Heart right ventricle (tissue), 16 donors: ENCODE measurements around the gene EFNA4. TPM values are rescaled to one million over a fixed set of nuclear protein-coding genes. Genes with fewer than 3 reads are reported as not detected.

Experiments used
- ATAC-seq, 8 donors: fragments of 200-7000 bp; cut with Tn5 transposase; one replicate each; pipeline ENCODE4 v1.9.1; 2020; ENCODE audit warnings: mild to moderate bottlenecking in 8 of 8, moderate library complexity in 8 of 8, moderate number of reproducible peaks in 1 of 8
- DNase-seq, 2 donors: peaks; one replicate each; pipeline ENCODE4 v3.0.0-alpha.2; 2020
- H3K27ac ChIP-seq, 10 donors: fragments of 200-600 bp; sonication (generic) in 2 of 10; one replicate each; pipeline versions ENCODE4 v1.5.0 to v1.8.0; 2020 to 2022; ENCODE audit warnings: mild to moderate bottlenecking in 3 of 10
- H3K27me3 ChIP-seq, 7 donors: fragments of 200-600 bp; one replicate each; pipeline ENCODE4 v1.8.0; 2021 to 2022; ENCODE audit warnings: mild to moderate bottlenecking in 2 of 7
- H3K36me3 ChIP-seq, 9 donors: fragments of 200-600 bp; sonication (generic) in 1 of 9; one replicate each; pipeline versions ENCODE4 v1.5.0 to v1.8.0; 2020 to 2022; ENCODE audit warnings: mild to moderate bottlenecking in 2 of 9
- H3K4me1 ChIP-seq, 9 donors: fragments of 200-600 bp; sonication (generic) in 1 of 9; one replicate each; pipeline versions ENCODE4 v1.5.0 to v1.8.0; 2020 to 2022; ENCODE audit warnings: mild to moderate bottlenecking in 4 of 9
- H3K4me3 ChIP-seq, 10 donors: fragments of 200-600 bp; sonication (generic) in 2 of 10; one replicate each; pipeline versions ENCODE4 v1.5.0 to v1.8.0; 2020 to 2022; ENCODE audit warnings: mild to moderate bottlenecking in 7 of 10, moderate library complexity in 2 of 10
- H3K9me3 ChIP-seq, 11 donors: fragments of 200-600 bp in 10 of 11; sonication (generic) in 2 of 11; one replicate each; pipeline versions ENCODE4 v1.5.0 to v1.8.0; 2013 to 2022; ENCODE audit warnings: mild to moderate bottlenecking in 2 of 11, control low read depth in 1 of 11, moderate library complexity in 1 of 11
- WGBS, 2 donors: extraction: QIAGEN DNeasy Blood & Tissue Kit; methylation state at CpG; one replicate each; pipeline ENCODE4 v1.1.7; 2013; ENCODE audit warnings: inconsistent platforms in 1 of 2; 5-methylcytosine and 5-hydroxymethylcytosine counted together
- intact Hi-C, 10 donors: fragments of 100-400 bp; cut with DNase I; formaldehyde crosslinking; loops; one replicate each; pipeline versions ENCODE4 v1.11.1 to v1.14.2; 2022
- polyA plus RNA-seq, 2 donors: library from polyadenylated mRNA; stranded (reverse); fragments of 200-250 nt; gene quantifications; one replicate each; pipeline ENCODE4 v1.2.3, GENCODE V29; 2013
- total RNA-seq, 10 donors: library from RNA; stranded (reverse); fragmentation: NEBNext Ultra II Directional in 3 of 10; extraction: Animal tissue kit (Norgen Biotek cat#: 25700) in 3 of 10; gene quantifications; one replicate each; pipeline versions ENCODE4 v1.2.1 to v1.2.4, GENCODE V29; 2021 to 2023
- TF ChIP-seq, protein P1 (sequence below), 9 donors: fragments of 200-600 bp; sonication (generic) in 2 of 9; IDR thresholded peaks; one replicate each; pipeline versions ENCODE4 v1.5.0 to v1.8.0; 2021 to 2022; ENCODE audit warnings: antibody characterized with exemption in 9 of 9, mild to moderate bottlenecking in 5 of 9, moderate library complexity in 1 of 9
- donor health status: Arrhythmogenic right ventricular cardiomyopathy.
- donor health status: ischemic (EF 13 %, LVEDD 7.1; RV severe dilation, severe dysfunction).
- donor health status: healthy with polysubstance abuse.
- donor health status: DM: no; HTN: yes; CAD: no.
- donor health status: DM: no; HTN: no; CAD: no.
- donor health status: ischemic (EF 25% LVEDD 6.9; RV normal size, moderate dysfunction).
- donor health status: ischemic (EF 25% LVEDD 5.7; RV mildly dilated, moderate dysfunction).
- donor health status: healthy.
- donor health status: DM: yes; HTN: yes; CAD: no.
- donor health status: Ischemic cardiomyopathy.
- donor health status: ischemic (EF 35%, LVEDD 5.7; RV mildly dilated, moderate dysfunction).
- donor health status: nonischemic (EF 11% LVEDD 7.7; RV severe dilation, severe dysfunction).
- donor health status: DM: yes; HTN: yes; CAD: no.
- donor health status: PGD.
- donor health status: ischemic (EF 29% LVEDD 5.4; RV normal size, mild dysfunction).
- donor health status: nonischemic (EF 23%, LVEDD 6.1; RV moderate dilation, normal function).

The EFNA4 gene
- total and polyA plus RNA-seq, 12 donors: 0.49 to 5.4 (median 1.9) TPM

- TF ChIP-seq, protein P1, sequence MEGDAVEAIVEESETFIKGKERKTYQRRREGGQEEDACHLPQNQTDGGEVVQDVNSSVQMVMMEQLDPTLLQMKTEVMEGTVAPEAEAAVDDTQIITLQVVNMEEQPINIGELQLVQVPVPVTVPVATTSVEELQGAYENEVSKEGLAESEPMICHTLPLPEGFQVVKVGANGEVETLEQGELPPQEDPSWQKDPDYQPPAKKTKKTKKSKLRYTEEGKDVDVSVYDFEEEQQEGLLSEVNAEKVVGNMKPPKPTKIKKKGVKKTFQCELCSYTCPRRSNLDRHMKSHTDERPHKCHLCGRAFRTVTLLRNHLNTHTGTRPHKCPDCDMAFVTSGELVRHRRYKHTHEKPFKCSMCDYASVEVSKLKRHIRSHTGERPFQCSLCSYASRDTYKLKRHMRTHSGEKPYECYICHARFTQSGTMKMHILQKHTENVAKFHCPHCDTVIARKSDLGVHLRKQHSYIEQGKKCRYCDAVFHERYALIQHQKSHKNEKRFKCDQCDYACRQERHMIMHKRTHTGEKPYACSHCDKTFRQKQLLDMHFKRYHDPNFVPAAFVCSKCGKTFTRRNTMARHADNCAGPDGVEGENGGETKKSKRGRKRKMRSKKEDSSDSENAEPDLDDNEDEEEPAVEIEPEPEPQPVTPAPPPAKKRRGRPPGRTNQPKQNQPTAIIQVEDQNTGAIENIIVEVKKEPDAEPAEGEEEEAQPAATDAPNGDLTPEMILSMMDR (IDR thresholded peaks at IDR 0.05): no peak
- DNase-seq (no peak), ATAC-seq (no peak)
- Histone ChIP-seq H3K36me3 (no peaks in the 10 kb centered on the region), H3K4me3 (no peak overlapping the region), H3K27me3 (peaks cover 39 to 64% (median 53%) of the 10 kb centered on the region in 7 donors), H3K9me3 (no peaks in the 10 kb centered on the region), H3K27ac (no peak overlapping the region), H3K4me1 (peaks cover 33 to 78% (median 60%) of the 10 kb centered on the region in 9 donors)
- WGBS, 2 donors: 65 to 73% methylated on average over 6 of the region's 6 CpGs
- intact Hi-C loops: loop anchor here in 2 of 10 donors (5.0 to 10.0 kb wide), 2 partner anchors 36 to 528 kb away; partner anchors contain the start of gene UBE2Q1 (in 1 of the 2)
These were observed 19.6 kb downstream of the EFNA4 start for GRCh38 chr1:155083052-155083541.

- DNase-seq (peak in 1 of 2 donors; percentile 54), ATAC-seq (peak in 5 of 8 donors; percentile 0 to 2 (median 1))
- Histone ChIP-seq H3K9me3 (no peaks in the 10 kb centered on the region), H3K27ac (peak overlapping the region in 3 of 10 donors; percentile 88 to 89 (median 88)), H3K27me3 (peaks cover 39 to 54% (median 53%) of the 10 kb centered on the region in 7 donors), H3K4me1 (peaks cover 31 to 70% (median 57%) of the 10 kb centered on the region in 9 donors), H3K4me3 (peak overlapping the region in 9 of 10 donors; percentile 61 to 82 (median 72)), H3K36me3 (no peaks in the 10 kb centered on the region)
- 27 to 28% methylated on average over 21 of the region's 21 CpGs for WGBS, 2 donors
- TF ChIP-seq, protein P1 (IDR thresholded peaks at IDR 0.05): no peak
- intact Hi-C loops: loop anchor here in 8 of 10 donors (1.0 to 10.0 kb wide), 7 partner anchors 21 to 529 kb away; partner anchors contain the start of genes EFNA4 (in 2 of the 8), ADAM15 (in 1 of the 8) and UBE2Q1 (in 1 of the 8)
These were observed 20.6 kb downstream of the EFNA4 start for GRCh38 chr1:155083865-155084721.

GRCh38 chr1:155084722-155085503 is 21.4 kb downstream of the EFNA4 start:
- Histone ChIP-seq H3K4me1 (peaks cover 23 to 62% (median 49%) of the 10 kb centered on the region in 9 donors), H3K9me3 (no peaks in the 10 kb centered on the region), H3K36me3 (no peaks in the 10 kb centered on the region), H3K27ac (peak overlapping the region; percentile 67 to 92 (median 88)), H3K4me3 (peak overlapping the region; percentile 33 to 82 (median 72)), H3K27me3 (peaks cover 36 to 46% (median 46%) of the 10 kb centered on the region in 7 donors)
- WGBS, 2 donors: 0 to 1% methylated on average over 66 to 67 of the region's 67 CpGs
- intact Hi-C loops: loop anchor here in 8 of 10 donors (1.0 to 10.0 kb wide), 8 partner anchors 22 to 530 kb away; partner anchors contain the start of genes EFNA4 (in 2 of the 8), ADAM15 (in 1 of the 8), SLC50A1 (in 1 of the 8) and UBE2Q1 (in 1 of the 8)
- peak; percentile 91 to 94 for DNase-seq
- peak; percentile 86 to 93 (median 90) for ATAC-seq
- TF ChIP-seq, protein P1 (IDR thresholded peaks at IDR 0.05): peak; percentile 82 to 97 (median 92)
